GM18870 (cell line): ENCODE results near the gene GAGE12C.
"Not testable (repeated sequence)": the region's sequence is repeated elsewhere in the genome, so short reads cannot be mapped to it uniquely, and the experiment has no call there.

Source experiments
- ATAC-seq: cut with Tn5 transposase; IDR thresholded peaks from one replicate; pipeline ENCODE4 v1.9.1; 2021; ENCODE audit warnings: moderate library complexity; ENCODE audit not compliant: unreplicated experiment

GAGE12C gene

GRCh38 chrX:49531877-49532276, at the start of gene GAGE12C:
Gene GAGE12C (plus strand): TSS chrX:49532177. CDS start chrX:49533332, 1,155 bp downstream.
- ATAC-seq = not testable (repeated sequence)

DNA sequence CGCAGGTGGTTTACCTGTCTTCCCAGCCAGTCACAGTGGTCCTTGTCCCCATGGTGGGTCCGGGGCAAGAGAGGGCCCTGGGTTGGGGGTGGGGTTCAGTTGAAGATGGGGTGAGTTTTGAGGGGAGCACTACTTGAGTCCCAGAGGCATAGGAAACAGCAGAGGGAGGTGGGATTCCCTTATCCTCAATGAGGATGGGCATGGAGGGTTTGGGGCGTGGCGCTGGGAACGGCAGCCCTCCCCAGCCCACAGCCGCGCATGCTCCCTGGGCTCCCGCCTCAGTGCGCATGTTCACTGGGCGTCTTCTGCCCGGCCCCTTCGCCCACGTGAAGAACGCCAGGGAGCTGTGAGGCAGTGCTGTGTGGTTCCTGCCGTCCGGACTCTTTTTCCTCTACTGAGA, 9.5 kb downstream of the GAGE12C start, which contains the start of gene GAGE12D:
GAGE12D (plus strand) TSS at position 301 of the 400 bp plus-strand sequence. CDS start 1,155 bp downstream, outside the sequence.
- not testable (repeated sequence) for ATAC-seq

DNA sequence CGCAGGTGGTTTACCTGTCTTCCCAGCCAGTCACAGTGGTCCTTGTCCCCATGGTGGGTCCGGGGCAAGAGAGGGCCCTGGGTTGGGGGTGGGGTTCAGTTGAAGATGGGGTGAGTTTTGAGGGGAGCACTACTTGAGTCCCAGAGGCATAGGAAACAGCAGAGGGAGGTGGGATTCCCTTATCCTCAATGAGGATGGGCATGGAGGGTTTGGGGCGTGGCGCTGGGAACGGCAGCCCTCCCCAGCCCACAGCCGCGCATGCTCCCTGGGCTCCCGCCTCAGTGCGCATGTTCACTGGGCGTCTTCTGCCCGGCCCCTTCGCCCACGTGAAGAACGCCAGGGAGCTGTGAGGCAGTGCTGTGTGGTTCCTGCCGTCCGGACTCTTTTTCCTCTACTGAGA, 19.0 kb downstream of the GAGE12C start, which contains the start of gene GAGE12E:
GAGE12E (plus strand) TSS at position 301 of the 400 bp plus-strand sequence. CDS start 1,155 bp downstream, outside the sequence.
- not testable (repeated sequence) for ATAC-seq

DNA sequence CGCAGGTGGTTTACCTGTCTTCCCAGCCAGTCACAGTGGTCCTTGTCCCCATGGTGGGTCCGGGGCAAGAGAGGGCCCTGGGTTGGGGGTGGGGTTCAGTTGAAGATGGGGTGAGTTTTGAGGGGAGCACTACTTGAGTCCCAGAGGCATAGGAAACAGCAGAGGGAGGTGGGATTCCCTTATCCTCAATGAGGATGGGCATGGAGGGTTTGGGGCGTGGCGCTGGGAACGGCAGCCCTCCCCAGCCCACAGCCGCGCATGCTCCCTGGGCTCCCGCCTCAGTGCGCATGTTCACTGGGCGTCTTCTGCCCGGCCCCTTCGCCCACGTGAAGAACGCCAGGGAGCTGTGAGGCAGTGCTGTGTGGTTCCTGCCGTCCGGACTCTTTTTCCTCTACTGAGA, 28.6 kb downstream of the GAGE12C start, which contains the start of gene GAGE12F:
GAGE12F (plus strand) TSS at position 301 of the 400 bp plus-strand sequence. CDS start 1,155 bp downstream, outside the sequence.
- ATAC-seq = not testable (repeated sequence)

GRCh38 chrX:49568728-49569127, 36.8 kb downstream of the GAGE12C start:
- ATAC-seq = not testable (repeated sequence)

DNA sequence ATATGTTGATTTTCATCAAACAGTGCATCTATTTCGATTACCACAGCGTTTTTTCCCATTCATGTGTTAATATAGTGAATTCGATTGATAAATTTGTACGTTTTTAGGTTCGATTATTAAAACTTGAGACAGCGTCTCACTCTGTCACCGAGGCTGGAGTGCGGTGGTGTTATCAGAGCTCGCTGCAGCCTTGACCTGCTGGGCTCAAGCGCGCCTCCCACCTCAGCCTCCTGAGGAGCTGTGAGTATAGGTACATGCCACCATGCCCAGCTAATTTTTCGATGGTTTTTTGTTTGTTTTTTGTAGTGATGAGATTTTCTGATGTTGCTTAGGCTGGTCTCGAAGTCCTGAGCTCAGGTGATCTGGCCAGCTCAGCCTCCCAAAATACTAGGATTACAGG, 37.2 kb downstream of the GAGE12C start:
- not testable (repeated sequence) for ATAC-seq

DNA sequence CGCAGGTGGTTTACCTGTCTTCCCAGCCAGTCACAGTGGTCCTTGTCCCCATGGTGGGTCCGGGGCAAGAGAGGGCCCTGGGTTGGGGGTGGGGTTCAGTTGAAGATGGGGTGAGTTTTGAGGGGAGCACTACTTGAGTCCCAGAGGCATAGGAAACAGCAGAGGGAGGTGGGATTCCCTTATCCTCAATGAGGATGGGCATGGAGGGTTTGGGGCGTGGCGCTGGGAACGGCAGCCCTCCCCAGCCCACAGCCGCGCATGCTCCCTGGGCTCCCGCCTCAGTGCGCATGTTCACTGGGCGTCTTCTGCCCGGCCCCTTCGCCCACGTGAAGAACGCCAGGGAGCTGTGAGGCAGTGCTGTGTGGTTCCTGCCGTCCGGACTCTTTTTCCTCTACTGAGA, 38.1 kb downstream of the GAGE12C start, which contains the start of gene GAGE12G:
GAGE12G (plus strand) TSS at position 301 of the 400 bp plus-strand sequence. CDS start 1,155 bp downstream, outside the sequence.
- ATAC-seq = not testable (repeated sequence)

DNA sequence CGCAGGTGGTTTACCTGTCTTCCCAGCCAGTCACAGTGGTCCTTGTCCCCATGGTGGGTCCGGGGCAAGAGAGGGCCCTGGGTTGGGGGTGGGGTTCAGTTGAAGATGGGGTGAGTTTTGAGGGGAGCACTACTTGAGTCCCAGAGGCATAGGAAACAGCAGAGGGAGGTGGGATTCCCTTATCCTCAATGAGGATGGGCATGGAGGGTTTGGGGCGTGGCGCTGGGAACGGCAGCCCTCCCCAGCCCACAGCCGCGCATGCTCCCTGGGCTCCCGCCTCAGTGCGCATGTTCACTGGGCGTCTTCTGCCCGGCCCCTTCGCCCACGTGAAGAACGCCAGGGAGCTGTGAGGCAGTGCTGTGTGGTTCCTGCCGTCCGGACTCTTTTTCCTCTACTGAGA, 47.7 kb downstream of the GAGE12C start, which contains the start of gene GAGE12H:
GAGE12H (plus strand) TSS at position 301 of the 400 bp plus-strand sequence. CDS start 1,155 bp downstream, outside the sequence.
- ATAC-seq = not testable (repeated sequence)
